ENCODE data around the gene DUOX2.
"Not testable (repeated sequence)": the region's sequence is repeated elsewhere in the genome, so short reads cannot be mapped to it uniquely, and the experiment has no call there.

GRCh38 chr15:45135705-45136377, 21.9 kb upstream of the DUOX2 start:
- TF ChIP-seq CTCF (conservative IDR thresholded peaks at IDR 0.05); EZH2 (IDR thresholded peaks at IDR 0.05; ENCODE audit: low read depth): not testable (repeated sequence)
